ENCODE measurements around the gene CAPN15.

Gene CAPN15

GRCh38 chr16:528111-529011 lies 849 bp downstream of the CAPN15 start:
- TF ChIP-seq CTCF (conservative IDR thresholded peaks at IDR 0.05; ENCODE audit: low read depth, low read length), result no peak
- DNase-seq (ENCODE audit: low read depth), result no peak

GRCh38 chr16:529012-529575 lies 1.6 kb downstream of the CAPN15 start:
- peak overlapping the region; percentile 68 for H3K4me3 ChIP-seq (ENCODE audit: low read length)
- DNase-seq (ENCODE audit: low read depth), result no peak
- no peak for TF ChIP-seq CTCF (conservative IDR thresholded peaks at IDR 0.05; ENCODE audit: low read depth, low read length)

More at GRCh38 chr16:528111-529011, 849 bp downstream of the CAPN15 start:
- H3K4me3 ChIP-seq (ENCODE audit: low read length), result peak overlapping the region; percentile 68

GRCh38 chr16:530111-530817 lies 2.8 kb downstream of the CAPN15 start:
- DNase-seq (ENCODE audit: low read depth), result no peak
- no peak overlapping the region for H3K4me3 ChIP-seq (ENCODE audit: low read length)
- no peak for TF ChIP-seq CTCF (conservative IDR thresholded peaks at IDR 0.05; ENCODE audit: low read depth, low read length)

GRCh38 chr16:531494-532125 lies 4.1 kb downstream of the CAPN15 start:
- no peak for TF ChIP-seq CTCF (conservative IDR thresholded peaks at IDR 0.05; ENCODE audit: low read depth, low read length)
- DNase-seq (ENCODE audit: low read depth), result no peak
- H3K4me3 ChIP-seq (ENCODE audit: low read length), result no peak overlapping the region

- TF ChIP-seq CTCF (conservative IDR thresholded peaks at IDR 0.05; ENCODE audit: low read depth, low read length), result no peak
- no peak for DNase-seq (ENCODE audit: low read depth)
Measured at GRCh38 chr16:533391-534123, 6.0 kb downstream of the CAPN15 start.

GRCh38 chr16:534135-534534 lies 6.6 kb downstream of the CAPN15 start:
- no peak for DNase-seq (ENCODE audit: low read depth)
- H3K4me3 ChIP-seq (ENCODE audit: low read length), result no peak overlapping the region
- TF ChIP-seq CTCF (conservative IDR thresholded peaks at IDR 0.05; ENCODE audit: low read depth, low read length), result no peak

More at GRCh38 chr16:533391-534123, 6.0 kb downstream of the CAPN15 start:
- H3K4me3 ChIP-seq (ENCODE audit: low read length), result no peak overlapping the region

Measured in retinal pigment epithelial cell (primary cell).